Measurements from ENCODE around the gene PTF1A. TPM values are rescaled to one million over a fixed set of nuclear protein-coding genes. Genes with fewer than 3 reads are reported as not detected.

PTF1A gene
- total RNA-seq, 2 experiments from 2014 or later, result not detected

Other genes with a start within 250 kb of the PTF1A start
- gene MSRB2, start 96.7 kb upstream of the PTF1A start, total RNA-seq, result 10 to 100 TPM in 1 of 2 experiments, 1 to 10 TPM in 1; 9.4 to 11.1 TPM
- under 1 TPM; 0.07 to 0.31 TPM for gene C10orf67, start 152.5 kb downstream of the PTF1A start, total RNA-seq
- gene OTUD1, start 246.8 kb downstream of the PTF1A start, total RNA-seq, result 10 to 100 TPM; 11.6 to 12.0 TPM

All from activated CD4-positive, alpha-beta memory T cell treated with anti-CD3 and anti-CD28 coated beads for 36 hours (primary cell).